ENCODE results near the gene KIF2A.

The KIF2A gene

DNA sequence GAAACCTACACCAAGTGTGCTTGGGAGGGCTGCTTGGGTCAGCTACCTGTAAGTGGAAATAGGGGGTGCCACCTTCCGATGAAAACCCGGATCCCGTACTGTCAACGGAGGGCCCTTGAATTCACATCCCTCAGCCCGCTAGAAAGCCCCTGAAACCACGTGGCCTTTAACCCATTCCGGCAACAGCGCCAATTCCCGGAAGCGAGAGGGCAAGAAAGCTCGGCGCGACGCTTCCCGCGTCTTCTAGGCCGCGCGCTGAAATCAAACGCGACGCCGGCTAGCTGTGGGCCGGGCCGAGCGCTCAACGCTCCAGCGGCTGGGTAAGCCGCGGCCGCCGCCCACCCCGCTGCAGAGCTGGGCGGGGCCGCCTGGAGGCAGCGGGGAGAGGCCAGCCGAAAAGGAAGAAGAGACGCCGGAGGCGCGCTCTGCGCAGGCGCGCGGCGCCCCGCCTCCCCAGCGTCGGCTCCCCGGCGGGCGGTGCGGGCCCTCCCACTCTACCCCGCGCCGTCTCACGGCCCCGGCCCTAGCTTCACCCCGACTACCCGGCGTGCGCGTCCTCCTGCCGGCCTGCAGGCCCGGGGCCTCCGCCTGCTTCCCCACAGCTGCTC, at the start of gene KIF2A:
TSS of gene KIF2A (plus strand) at position 492 of the 608 bp plus-strand sequence. CDS start 267 bp downstream, outside the sequence.
- no peaks in the 10 kb centered on the region for H3K27me3 ChIP-seq (ENCODE audit: low read depth)
- H3K4me3 ChIP-seq, result peak within 1 kb of the TSS; percentile 70
- H3K36me3 ChIP-seq (replicated peaks), result peaks cover 15% of the 10 kb centered on the region; the same call in 1 of the 2 replicates
- DNase-seq (ENCODE audit: low spot score in 2 of 2), result peak; percentile 88 to 92
- no peaks in the 10 kb centered on the region for H3K9me3 ChIP-seq
- in situ Hi-C loops (cut with MboI; ENCODE audit: low sequenced_read_pairs), result no loop called here
- peaks cover 12% of the 10 kb centered on the region for H3K4me1 ChIP-seq

GRCh38 chr5:62257020-62257367, 49.0 kb upstream of the KIF2A start:
- H3K4me3 ChIP-seq, result no peak overlapping the region

DNA sequence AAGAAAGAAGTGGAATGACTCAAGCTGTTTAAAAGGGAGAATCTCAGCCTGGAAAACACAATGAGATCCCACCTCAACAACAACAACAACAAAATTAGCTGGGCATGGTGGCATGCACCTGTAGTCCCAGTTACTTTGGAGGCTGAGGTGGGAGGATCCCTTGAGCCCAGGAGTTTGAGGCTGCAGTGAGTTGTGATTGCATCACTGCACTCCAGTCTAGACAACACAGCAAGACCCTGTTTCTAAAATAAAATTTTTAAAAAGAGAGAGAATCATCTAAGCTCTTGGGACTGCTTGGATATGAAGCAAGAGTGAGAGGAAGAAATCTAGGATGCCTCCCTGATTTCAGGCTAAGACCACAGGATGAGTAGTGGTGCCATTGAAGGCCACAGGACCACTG, 47.4 kb upstream of the KIF2A start:
- in situ Hi-C loops (cut with MboI; ENCODE audit: low sequenced_read_pairs), result no loop called here
- H3K4me3 ChIP-seq, result no peak overlapping the region
- H3K27me3 ChIP-seq (ENCODE audit: low read depth), result no peaks in the 10 kb centered on the region
- no peaks in the 10 kb centered on the region for H3K36me3 ChIP-seq (replicated peaks)
- no peak for DNase-seq (ENCODE audit: low spot score in 2 of 2)
- no peaks in the 10 kb centered on the region for H3K9me3 ChIP-seq
- H3K4me1 ChIP-seq, result peaks cover 7% of the 10 kb centered on the region; the same call in 1 of the 2 replicates

More at GRCh38 chr5:62257020-62257367, 49.0 kb upstream of the KIF2A start:
- Histone ChIP-seq H3K9me3 (no peaks in the 10 kb centered on the region), H3K27me3 (ENCODE audit: low read depth) (no peaks in the 10 kb centered on the region), H3K36me3 (replicated peaks) (no peaks in the 10 kb centered on the region), H3K4me1 (peaks cover 7% of the 10 kb centered on the region; the same call in 1 of the 2 replicates)
- in situ Hi-C loops (cut with MboI; ENCODE audit: low sequenced_read_pairs), result no loop called here
- DNase-seq (ENCODE audit: low spot score in 2 of 2), result no peak

- H3K4me3 ChIP-seq, result no peak overlapping the region
- no peaks in the 10 kb centered on the region for H3K9me3 ChIP-seq
- in situ Hi-C loops (cut with MboI; ENCODE audit: low sequenced_read_pairs), result no loop called here
- DNase-seq (ENCODE audit: low spot score in 2 of 2), result no peak
- peaks cover 7% of the 10 kb centered on the region; the same call in 1 of the 2 replicates for H3K4me1 ChIP-seq
- H3K36me3 ChIP-seq (replicated peaks), result no peaks in the 10 kb centered on the region
- no peaks in the 10 kb centered on the region for H3K27me3 ChIP-seq (ENCODE audit: low read depth)
These were observed 46.2 kb upstream of the KIF2A start for GRCh38 chr5:62259699-62260250.

- Histone ChIP-seq H3K36me3 (replicated peaks) (no peaks in the 10 kb centered on the region), H3K27me3 (ENCODE audit: low read depth) (no peaks in the 10 kb centered on the region), H3K4me3 (no peak overlapping the region), H3K4me1 (peaks cover 7% of the 10 kb centered on the region; the same call in 1 of the 2 replicates), H3K9me3 (no peaks in the 10 kb centered on the region)
- no peak for DNase-seq (ENCODE audit: low spot score in 2 of 2)
- in situ Hi-C loops (cut with MboI; ENCODE audit: low sequenced_read_pairs), result no loop called here
These were observed 45.5 kb upstream of the KIF2A start for GRCh38 chr5:62260513-62260912.

DNA sequence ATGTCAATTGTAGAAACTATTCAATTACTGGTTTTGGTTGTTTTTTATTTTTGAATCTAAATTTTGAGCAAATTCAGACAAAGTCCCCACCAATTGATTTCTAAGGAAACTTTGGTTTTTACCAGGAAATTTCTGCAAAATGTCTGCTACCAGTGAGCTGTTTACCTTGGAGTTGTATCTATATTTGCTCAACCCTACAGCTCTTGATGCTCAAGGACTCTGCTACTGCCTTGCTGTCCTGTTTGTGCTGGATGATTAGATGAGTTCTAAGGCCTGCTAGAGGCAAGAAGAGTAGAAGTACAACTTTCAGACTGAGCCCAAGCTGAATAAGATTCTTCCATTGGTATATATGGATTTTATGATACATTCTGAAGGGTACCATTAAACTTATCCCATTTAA, 42.6 kb upstream of the KIF2A start:
- no peaks in the 10 kb centered on the region for H3K36me3 ChIP-seq (replicated peaks)

DNA sequence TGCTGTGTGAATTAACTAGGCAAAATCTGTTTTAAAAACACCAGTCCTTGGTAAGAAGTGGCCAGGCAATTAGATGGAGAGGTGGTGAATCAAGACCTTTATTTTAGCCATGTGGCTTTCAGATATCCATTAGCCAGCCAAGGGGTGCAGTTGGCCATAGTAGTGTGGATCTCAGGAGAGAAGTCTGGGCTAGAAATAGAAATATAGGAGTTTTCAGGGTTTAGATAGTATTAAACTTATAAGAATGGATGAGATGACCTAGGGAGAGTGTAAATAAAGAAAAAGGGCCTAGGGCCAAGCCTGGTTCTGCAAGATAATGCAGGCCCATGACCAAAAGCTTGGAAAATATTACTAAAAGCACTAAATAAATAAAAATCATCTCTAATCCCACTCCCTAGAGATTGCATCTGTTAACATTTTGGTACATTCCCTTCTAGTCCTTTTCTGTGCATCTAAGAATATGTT, 40.3 kb upstream of the KIF2A start:
- Histone ChIP-seq H3K4me3 (no peak overlapping the region), H3K4me1 (0 out of 2 replicates have a peak, but pooled peaks cover under 1% of the 10 kb centered on the region), H3K27me3 (ENCODE audit: low read depth) (no peaks in the 10 kb centered on the region), H3K9me3 (no peaks in the 10 kb centered on the region), H3K36me3 (replicated peaks) (no peaks in the 10 kb centered on the region)
- in situ Hi-C loops (cut with MboI; ENCODE audit: low sequenced_read_pairs), result no loop called here
- no peak for DNase-seq (ENCODE audit: low spot score in 2 of 2)

More for the DNA sequence above, 42.6 kb upstream of the KIF2A start:
- no peak for DNase-seq (ENCODE audit: low spot score in 2 of 2)
- H3K9me3 ChIP-seq, result no peaks in the 10 kb centered on the region
- H3K27me3 ChIP-seq (ENCODE audit: low read depth), result no peaks in the 10 kb centered on the region
- peaks cover 5% of the 10 kb centered on the region; the same call in 1 of the 2 replicates for H3K4me1 ChIP-seq
- in situ Hi-C loops (cut with MboI; ENCODE audit: low sequenced_read_pairs), result no loop called here
- no peak overlapping the region for H3K4me3 ChIP-seq

GRCh38 chr5:62266573-62266972, 39.4 kb upstream of the KIF2A start:
- Histone ChIP-seq H3K4me3 (no peak overlapping the region), H3K9me3 (no peaks in the 10 kb centered on the region), H3K27me3 (ENCODE audit: low read depth) (no peaks in the 10 kb centered on the region), H3K4me1 (no peaks in the 10 kb centered on the region), H3K36me3 (replicated peaks) (no peaks in the 10 kb centered on the region)
- in situ Hi-C loops (cut with MboI; ENCODE audit: low sequenced_read_pairs), result no loop called here
- no peak for DNase-seq (ENCODE audit: low spot score in 2 of 2)

DNA sequence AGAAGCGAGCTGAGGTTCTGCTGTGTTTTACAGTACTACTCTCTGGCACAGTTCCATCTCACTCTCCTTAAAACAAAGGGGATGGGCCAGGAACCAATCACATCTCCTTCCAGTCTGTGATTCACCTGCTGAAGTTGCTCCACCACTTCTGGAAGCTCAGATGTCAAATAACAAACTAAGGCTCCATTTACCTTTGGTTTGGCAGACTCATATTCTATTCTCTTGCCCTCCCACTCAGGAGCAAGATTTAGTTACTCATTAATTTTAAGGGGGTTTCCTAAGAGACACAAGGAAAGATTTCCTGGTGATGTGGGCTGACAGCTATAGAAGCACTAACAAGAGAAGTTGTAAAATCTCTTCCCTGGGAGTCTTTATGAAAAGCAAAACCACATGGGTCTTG, 37.8 kb upstream of the KIF2A start:
- H3K9me3 ChIP-seq, result no peaks in the 10 kb centered on the region
- H3K27me3 ChIP-seq (ENCODE audit: low read depth), result no peaks in the 10 kb centered on the region
- no peak for DNase-seq (ENCODE audit: low spot score in 2 of 2)
- no peak overlapping the region for H3K4me3 ChIP-seq
- H3K36me3 ChIP-seq (replicated peaks), result no peaks in the 10 kb centered on the region
- H3K4me1 ChIP-seq, result no peaks in the 10 kb centered on the region
- in situ Hi-C loops (cut with MboI; ENCODE audit: low sequenced_read_pairs), result no loop called here

DNA sequence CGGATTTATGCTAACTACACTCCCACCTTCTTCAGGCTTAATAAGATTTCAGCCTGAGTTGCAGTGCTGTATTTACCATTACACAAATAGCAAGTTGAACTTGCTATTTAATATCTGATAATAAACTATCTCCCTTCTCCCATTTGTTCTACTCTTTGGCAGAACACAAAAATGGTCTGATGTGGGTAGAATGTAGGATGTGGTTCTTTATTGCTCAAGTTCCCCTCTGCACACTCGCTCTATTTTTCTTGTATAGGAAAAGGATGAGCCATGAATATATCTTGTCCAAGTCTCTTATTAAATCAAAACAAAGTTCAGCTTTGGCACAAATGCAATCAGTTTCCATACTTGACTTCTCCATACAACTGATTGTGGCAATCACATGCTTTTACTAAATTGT, 37.2 kb upstream of the KIF2A start:
- Histone ChIP-seq H3K4me3 (no peak overlapping the region), H3K27me3 (ENCODE audit: low read depth) (no peaks in the 10 kb centered on the region), H3K4me1 (no peaks in the 10 kb centered on the region), H3K36me3 (replicated peaks) (no peaks in the 10 kb centered on the region), H3K9me3 (no peaks in the 10 kb centered on the region)
- DNase-seq (ENCODE audit: low spot score in 2 of 2), result no peak
- in situ Hi-C loops (cut with MboI; ENCODE audit: low sequenced_read_pairs), result no loop called here

GRCh38 chr5:62271370-62271769, 34.6 kb upstream of the KIF2A start:
- Histone ChIP-seq H3K27me3 (ENCODE audit: low read depth) (no peaks in the 10 kb centered on the region), H3K4me1 (no peaks in the 10 kb centered on the region), H3K36me3 (replicated peaks) (no peaks in the 10 kb centered on the region), H3K9me3 (no peaks in the 10 kb centered on the region), H3K4me3 (no peak overlapping the region)
- DNase-seq (ENCODE audit: low spot score in 2 of 2), result no peak
- in situ Hi-C loops (cut with MboI; ENCODE audit: low sequenced_read_pairs), result no loop called here

GRCh38 chr5:62271870-62272269, 34.1 kb upstream of the KIF2A start:
- Histone ChIP-seq H3K4me3 (no peak overlapping the region), H3K27me3 (ENCODE audit: low read depth) (no peaks in the 10 kb centered on the region), H3K36me3 (replicated peaks) (no peaks in the 10 kb centered on the region), H3K4me1 (no peaks in the 10 kb centered on the region), H3K9me3 (no peaks in the 10 kb centered on the region)
- no peak for DNase-seq (ENCODE audit: low spot score in 2 of 2)
- in situ Hi-C loops (cut with MboI; ENCODE audit: low sequenced_read_pairs), result no loop called here

DNA sequence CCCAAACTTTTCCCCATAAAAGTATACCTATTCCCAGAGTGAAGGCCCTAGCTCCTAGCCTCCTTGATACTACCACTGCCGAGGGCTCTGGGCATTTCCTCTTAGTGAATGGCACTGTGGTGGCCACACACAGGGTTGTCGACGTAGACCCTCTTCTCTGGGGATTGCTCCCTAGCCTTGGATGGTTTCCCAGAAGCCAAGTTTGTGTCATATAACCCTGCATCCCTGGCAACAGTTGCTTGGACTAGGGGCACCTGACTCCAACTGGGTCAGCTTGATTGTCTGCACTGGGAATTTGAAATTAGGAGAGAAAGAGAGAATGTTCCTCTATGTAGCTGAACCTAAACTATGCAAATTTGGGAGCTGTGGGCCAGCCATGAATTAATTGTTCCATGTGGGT, 32.3 kb upstream of the KIF2A start:
- Histone ChIP-seq H3K9me3 (no peaks in the 10 kb centered on the region), H3K4me1 (no peaks in the 10 kb centered on the region), H3K27me3 (ENCODE audit: low read depth) (no peaks in the 10 kb centered on the region; the same call in 1 of the 2 replicates), H3K4me3 (no peak overlapping the region), H3K36me3 (replicated peaks) (no peaks in the 10 kb centered on the region)
- in situ Hi-C loops (cut with MboI; ENCODE audit: low sequenced_read_pairs), result no loop called here
- no peak for DNase-seq (ENCODE audit: low spot score in 2 of 2)

DNA sequence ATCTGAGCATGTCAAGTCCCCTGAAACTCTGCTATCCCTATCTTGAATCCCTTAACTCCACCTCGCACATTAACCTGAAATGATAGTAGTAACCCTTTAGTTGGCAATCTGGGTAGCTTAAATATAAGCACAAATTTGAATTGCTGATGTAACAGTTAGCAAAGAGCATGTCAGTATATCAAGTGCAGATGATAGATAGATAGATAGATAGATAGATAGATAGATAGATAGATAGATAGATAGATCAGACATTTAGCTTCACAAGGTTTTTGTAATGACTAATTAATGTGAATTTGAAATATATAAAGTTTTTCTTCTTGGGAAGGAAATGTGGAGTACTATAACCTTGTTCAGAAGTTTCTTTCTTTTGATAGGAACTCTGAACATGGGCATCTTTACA, 30.4 kb upstream of the KIF2A start:
- Histone ChIP-seq H3K9me3 (no peaks in the 10 kb centered on the region), H3K4me3 (no peak overlapping the region), H3K36me3 (replicated peaks) (no peaks in the 10 kb centered on the region), H3K27me3 (ENCODE audit: low read depth) (no peaks in the 10 kb centered on the region; the same call in 1 of the 2 replicates), H3K4me1 (no peaks in the 10 kb centered on the region)
- no peak for DNase-seq (ENCODE audit: low spot score in 2 of 2)
- in situ Hi-C loops (cut with MboI; ENCODE audit: low sequenced_read_pairs), result no loop called here
